ENCODE data around the gene MARCHF9.

Gene MARCHF9

DNA sequence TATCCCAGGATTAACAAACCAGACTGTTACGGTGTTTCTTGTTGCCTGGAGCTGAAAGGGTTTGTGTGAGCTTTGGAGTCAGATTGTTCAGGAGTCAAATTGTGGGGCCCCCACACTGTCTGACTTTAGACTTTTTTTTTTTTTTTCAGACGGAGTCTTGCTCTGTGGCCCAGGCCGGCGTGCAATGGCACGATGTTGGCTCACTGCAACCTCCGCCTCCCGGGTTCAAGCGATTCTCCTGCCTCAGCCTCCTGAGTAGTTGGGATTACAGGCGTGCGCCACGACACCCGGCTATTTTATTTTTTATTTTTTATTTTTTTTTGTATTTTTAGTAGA is 28.5 kb downstream of the MARCHF9 start:
- Mint-ChIP-seq H3K4me3 (peak overlapping the region; percentile 95 to 99 (median 98)), H3K27me3 (ENCODE audit: low read depth) (no peaks in the 10 kb centered on the region), H3K4me1 (peaks cover 13% of the 10 kb centered on the region), H3K9me3 (no peaks in the 10 kb centered on the region), H3K27ac (no peak overlapping the region), H3K36me3 (ENCODE audit: low read depth) (peaks cover 27% of the 10 kb centered on the region)
- no peak for TF ChIP-seq CTCF (IDR thresholded peaks at IDR 0.05; ENCODE audit: unreplicated experiment in 3 of 3)

- no peaks in the 10 kb centered on the region for H3K27me3 Mint-ChIP-seq (ENCODE audit: low read depth)
- peaks cover 13% of the 10 kb centered on the region for H3K4me1 Mint-ChIP-seq
- TF ChIP-seq CTCF (IDR thresholded peaks at IDR 0.05; ENCODE audit: unreplicated experiment in 3 of 3), result no peak
- H3K36me3 Mint-ChIP-seq (ENCODE audit: low read depth), result peaks cover 28% of the 10 kb centered on the region
- H3K9me3 Mint-ChIP-seq, result no peaks in the 10 kb centered on the region
- peak overlapping the region; percentile 82 to 86 (median 86) for H3K4me3 Mint-ChIP-seq
- H3K27ac Mint-ChIP-seq, result no peak overlapping the region
Measured at GRCh38 chr12:57783861-57784260, 29.0 kb downstream of the MARCHF9 start.

GRCh38 chr12:57793920-57794319 is 39.0 kb downstream of the MARCHF9 start:
- peaks cover 54% of the 10 kb centered on the region for H3K36me3 Mint-ChIP-seq (ENCODE audit: low read depth)
- H3K27me3 Mint-ChIP-seq (ENCODE audit: low read depth), result no peaks in the 10 kb centered on the region
- TF ChIP-seq CTCF (IDR thresholded peaks at IDR 0.05; ENCODE audit: unreplicated experiment in 3 of 3), result no peak
- no peak overlapping the region for H3K4me3 Mint-ChIP-seq
- H3K27ac Mint-ChIP-seq, result no peak overlapping the region
- H3K9me3 Mint-ChIP-seq, result no peaks in the 10 kb centered on the region
- H3K4me1 Mint-ChIP-seq, result no peaks in the 10 kb centered on the region

DNA sequence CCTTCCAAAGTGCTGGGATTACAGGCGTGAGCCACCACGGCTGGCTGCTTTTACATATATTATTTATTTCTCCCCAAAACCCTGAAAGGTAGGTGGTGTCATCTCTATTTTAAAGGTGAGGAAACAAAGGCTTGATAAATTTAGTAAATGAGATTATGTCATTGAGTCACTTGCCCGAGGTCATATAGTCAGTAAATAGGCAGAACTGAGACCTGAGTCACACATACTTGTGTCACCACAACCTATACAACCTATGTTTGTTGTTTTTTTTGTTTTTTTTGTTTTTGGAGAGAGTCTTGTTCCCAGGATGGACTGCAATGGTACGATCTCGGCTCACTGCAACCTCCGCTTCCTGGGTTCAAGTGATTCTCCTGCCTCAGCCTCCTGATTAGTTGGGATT is 40.5 kb downstream of the MARCHF9 start:
- peaks cover 60% of the 10 kb centered on the region for H3K36me3 Mint-ChIP-seq (ENCODE audit: low read depth)

DNA sequence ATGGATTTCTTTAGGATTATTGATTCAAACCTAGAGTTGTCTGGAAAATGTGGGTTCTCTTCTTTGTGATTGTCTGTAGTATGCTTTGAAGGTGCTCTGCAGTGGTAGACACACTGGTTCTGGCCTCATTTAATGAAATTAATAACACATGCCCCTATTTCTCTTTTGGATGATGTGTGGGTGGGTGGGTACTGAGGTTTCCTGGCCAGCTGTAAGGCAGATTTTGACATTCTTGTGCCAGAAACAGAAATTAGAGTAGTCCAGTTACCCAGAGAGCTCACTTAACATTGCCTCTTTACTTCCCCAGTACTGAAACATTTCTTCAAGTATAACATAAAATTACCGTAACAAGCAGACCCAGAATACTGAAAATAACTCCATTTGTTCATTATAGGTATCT is 42.1 kb downstream of the MARCHF9 start:
- peaks cover 62% of the 10 kb centered on the region for H3K36me3 Mint-ChIP-seq (ENCODE audit: low read depth)
- H3K4me1 Mint-ChIP-seq, result no peaks in the 10 kb centered on the region
- H3K27ac Mint-ChIP-seq, result no peak overlapping the region
- TF ChIP-seq CTCF (IDR thresholded peaks at IDR 0.05; ENCODE audit: unreplicated experiment in 3 of 3), result no peak
- H3K9me3 Mint-ChIP-seq, result no peaks in the 10 kb centered on the region
- H3K27me3 Mint-ChIP-seq (ENCODE audit: low read depth), result no peaks in the 10 kb centered on the region
- H3K4me3 Mint-ChIP-seq, result no peak overlapping the region

More for the DNA sequence above, 40.5 kb downstream of the MARCHF9 start:
- no peak for TF ChIP-seq CTCF (IDR thresholded peaks at IDR 0.05; ENCODE audit: unreplicated experiment in 3 of 3)
- Mint-ChIP-seq H3K9me3 (no peaks in the 10 kb centered on the region), H3K27ac (no peak overlapping the region), H3K4me3 (no peak overlapping the region), H3K27me3 (ENCODE audit: low read depth) (no peaks in the 10 kb centered on the region), H3K4me1 (no peaks in the 10 kb centered on the region)

DNA sequence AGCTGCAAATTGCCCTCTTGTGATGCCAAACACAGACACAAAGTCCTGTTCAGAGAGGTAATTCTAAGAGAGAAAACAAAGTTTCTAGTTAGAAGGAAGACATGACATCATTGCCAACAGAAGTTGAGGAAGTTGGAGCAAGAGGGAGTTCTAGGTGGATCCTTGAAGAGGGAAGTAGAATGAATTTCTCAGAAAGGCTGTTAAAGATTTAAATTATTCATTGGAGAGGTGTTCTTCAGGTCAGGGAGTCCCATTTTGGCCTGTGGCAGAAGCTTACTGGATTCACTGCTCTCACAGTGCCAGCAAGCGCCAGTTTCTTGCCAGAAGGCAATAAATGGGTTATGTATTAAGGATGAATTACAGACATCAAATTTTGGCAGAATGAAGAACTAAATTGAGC is 43.0 kb downstream of the MARCHF9 start:
- peaks cover 63% of the 10 kb centered on the region for H3K36me3 Mint-ChIP-seq (ENCODE audit: low read depth)
- TF ChIP-seq CTCF (IDR thresholded peaks at IDR 0.05; ENCODE audit: unreplicated experiment in 3 of 3), result no peak
- no peaks in the 10 kb centered on the region for H3K27me3 Mint-ChIP-seq (ENCODE audit: low read depth)
- H3K27ac Mint-ChIP-seq, result no peak overlapping the region
- H3K4me1 Mint-ChIP-seq, result no peaks in the 10 kb centered on the region
- H3K9me3 Mint-ChIP-seq, result no peaks in the 10 kb centered on the region
- no peak overlapping the region for H3K4me3 Mint-ChIP-seq
